C1 segment of cervical spinal cord (tissue), 14 donors: ENCODE results near the gene ZDHHC11B.
A peak's percentile ranks its signal among the peaks of the same experiment; 100 is the strongest.
"Not testable (repeated sequence)": the region's sequence is repeated elsewhere in the genome, so short reads cannot be mapped to it uniquely, and the experiment has no call there.

ENCODE experiments used
- DNase-seq, 14 donors: peaks; one replicate each; lab custom pipeline; 2025; lab: John Stamatoyannopoulos, UW

The ZDHHC11B gene

GRCh38 chr5:686172-686523 is 98.4 kb downstream of the ZDHHC11B start:
- DNase-seq = not testable (repeated sequence)

GRCh38 chr5:685262-686171 is 99.0 kb downstream of the ZDHHC11B start:
- no peak for DNase-seq

GRCh38 chr5:684751-685216 is 99.7 kb downstream of the ZDHHC11B start:
- DNase-seq = no peak

GRCh38 chr5:683551-684481 is 100.7 kb downstream of the ZDHHC11B start:
- DNase-seq = peak in 1 of 14 donors; percentile 53

- DNase-seq = not testable (repeated sequence)
Observed at GRCh38 chr5:682651-683358, 101.7 kb downstream of the ZDHHC11B start.

- DNase-seq = not testable (repeated sequence)
Observed at GRCh38 chr5:682216-682615, 102.3 kb downstream of the ZDHHC11B start.

- DNase-seq = not testable (repeated sequence)
Observed at GRCh38 chr5:681317-682191, 103.0 kb downstream of the ZDHHC11B start.

GRCh38 chr5:680836-681235 is 103.7 kb downstream of the ZDHHC11B start:
- not testable (repeated sequence) for DNase-seq

GRCh38 chr5:680118-680795 is 104.3 kb downstream of the ZDHHC11B start:
- not testable (repeated sequence) for DNase-seq

- DNase-seq = not testable (repeated sequence)
Observed at GRCh38 chr5:679166-679895, 105.2 kb downstream of the ZDHHC11B start.

GRCh38 chr5:678521-678920 is 106.0 kb downstream of the ZDHHC11B start:
- DNase-seq = not testable (repeated sequence)

- DNase-seq = no peak
Observed at GRCh38 chr5:677131-678101, 107.1 kb downstream of the ZDHHC11B start.

- no peak for DNase-seq
Observed at GRCh38 chr5:676699-677076, 107.8 kb downstream of the ZDHHC11B start.

GRCh38 chr5:675871-676698 is 108.4 kb downstream of the ZDHHC11B start:
- DNase-seq = no peak

- no peak for DNase-seq
Observed at GRCh38 chr5:675111-675870, 109.2 kb downstream of the ZDHHC11B start.

GRCh38 chr5:674630-675011 is 109.9 kb downstream of the ZDHHC11B start:
- DNase-seq = peak in 6 of 14 donors; percentile 18 to 65 (median 32)
